Liver (tissue), 3 donors: Measurements from ENCODE around the gene RAB32.

Experiments
- HNF4G ChIP-seq: IDR thresholded peaks from 2 replicates; pipeline ENCODE4 v1.6.1; 2016; ENCODE audit warnings: antibody characterized with exemption
- YY1 ChIP-seq: IDR thresholded peaks from 2 replicates; pipeline ENCODE4 v1.6.1; 2016; ENCODE audit warnings: antibody characterized with exemption, mild to moderate bottlenecking
- TF ChIP-seq, protein P1 (sequence below): IDR thresholded peaks from 2 replicates; pipeline ENCODE4 v1.6.1; 2016; ENCODE audit warnings: antibody characterized with exemption, mild to moderate bottlenecking
- TF ChIP-seq, protein P2 (sequence below): fragments of 150-350 bp; IDR thresholded peaks from 2 replicates; pipeline ENCODE4 v1.5.1; 2017; ENCODE audit warnings: improper control_type of control experiment, low read depth, low read length; ENCODE audit not compliant: missing input control
- donor health status: healthy.
- donor health status: healthy.

GRCh38 chr6:146545581-146545980 is 1.9 kb downstream of the RAB32 start:
- TF ChIP-seq, protein P1, sequence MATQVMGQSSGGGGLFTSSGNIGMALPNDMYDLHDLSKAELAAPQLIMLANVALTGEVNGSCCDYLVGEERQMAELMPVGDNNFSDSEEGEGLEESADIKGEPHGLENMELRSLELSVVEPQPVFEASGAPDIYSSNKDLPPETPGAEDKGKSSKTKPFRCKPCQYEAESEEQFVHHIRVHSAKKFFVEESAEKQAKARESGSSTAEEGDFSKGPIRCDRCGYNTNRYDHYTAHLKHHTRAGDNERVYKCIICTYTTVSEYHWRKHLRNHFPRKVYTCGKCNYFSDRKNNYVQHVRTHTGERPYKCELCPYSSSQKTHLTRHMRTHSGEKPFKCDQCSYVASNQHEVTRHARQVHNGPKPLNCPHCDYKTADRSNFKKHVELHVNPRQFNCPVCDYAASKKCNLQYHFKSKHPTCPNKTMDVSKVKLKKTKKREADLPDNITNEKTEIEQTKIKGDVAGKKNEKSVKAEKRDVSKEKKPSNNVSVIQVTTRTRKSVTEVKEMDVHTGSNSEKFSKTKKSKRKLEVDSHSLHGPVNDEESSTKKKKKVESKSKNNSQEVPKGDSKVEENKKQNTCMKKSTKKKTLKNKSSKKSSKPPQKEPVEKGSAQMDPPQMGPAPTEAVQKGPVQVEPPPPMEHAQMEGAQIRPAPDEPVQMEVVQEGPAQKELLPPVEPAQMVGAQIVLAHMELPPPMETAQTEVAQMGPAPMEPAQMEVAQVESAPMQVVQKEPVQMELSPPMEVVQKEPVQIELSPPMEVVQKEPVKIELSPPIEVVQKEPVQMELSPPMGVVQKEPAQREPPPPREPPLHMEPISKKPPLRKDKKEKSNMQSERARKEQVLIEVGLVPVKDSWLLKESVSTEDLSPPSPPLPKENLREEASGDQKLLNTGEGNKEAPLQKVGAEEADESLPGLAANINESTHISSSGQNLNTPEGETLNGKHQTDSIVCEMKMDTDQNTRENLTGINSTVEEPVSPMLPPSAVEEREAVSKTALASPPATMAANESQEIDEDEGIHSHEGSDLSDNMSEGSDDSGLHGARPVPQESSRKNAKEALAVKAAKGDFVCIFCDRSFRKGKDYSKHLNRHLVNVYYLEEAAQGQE = no peak
- TF ChIP-seq, protein P2, sequence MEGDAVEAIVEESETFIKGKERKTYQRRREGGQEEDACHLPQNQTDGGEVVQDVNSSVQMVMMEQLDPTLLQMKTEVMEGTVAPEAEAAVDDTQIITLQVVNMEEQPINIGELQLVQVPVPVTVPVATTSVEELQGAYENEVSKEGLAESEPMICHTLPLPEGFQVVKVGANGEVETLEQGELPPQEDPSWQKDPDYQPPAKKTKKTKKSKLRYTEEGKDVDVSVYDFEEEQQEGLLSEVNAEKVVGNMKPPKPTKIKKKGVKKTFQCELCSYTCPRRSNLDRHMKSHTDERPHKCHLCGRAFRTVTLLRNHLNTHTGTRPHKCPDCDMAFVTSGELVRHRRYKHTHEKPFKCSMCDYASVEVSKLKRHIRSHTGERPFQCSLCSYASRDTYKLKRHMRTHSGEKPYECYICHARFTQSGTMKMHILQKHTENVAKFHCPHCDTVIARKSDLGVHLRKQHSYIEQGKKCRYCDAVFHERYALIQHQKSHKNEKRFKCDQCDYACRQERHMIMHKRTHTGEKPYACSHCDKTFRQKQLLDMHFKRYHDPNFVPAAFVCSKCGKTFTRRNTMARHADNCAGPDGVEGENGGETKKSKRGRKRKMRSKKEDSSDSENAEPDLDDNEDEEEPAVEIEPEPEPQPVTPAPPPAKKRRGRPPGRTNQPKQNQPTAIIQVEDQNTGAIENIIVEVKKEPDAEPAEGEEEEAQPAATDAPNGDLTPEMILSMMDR = no peak
- TF ChIP-seq HNF4G = no peak
- TF ChIP-seq YY1 = no peak
